Fibroblast of the aortic adventitia (primary cell): ENCODE measurements around the gene STXBP5. TPM values are rescaled to one million over a fixed set of nuclear protein-coding genes. Genes with fewer than 3 reads are reported as not detected.

Experiments used
- DNase-seq: peaks from one replicate; pipeline ENCODE4 v3.0.0-alpha.2; 2010; ENCODE audit warnings: low read depth
- H3K4me3 ChIP-seq: 2 replicates; pipeline ENCODE4 v1.5.1; 2011; ENCODE audit warnings: low read depth, mild to moderate bottlenecking, control low read depth, low read length, moderate library complexity
- CTCF ChIP-seq: IDR thresholded peaks from 2 replicates; pipeline ENCODE4 v1.5.1; 2011; ENCODE audit warnings: mild to moderate bottlenecking, low read length, control low read depth, inconsistent platforms; ENCODE audit not compliant: insufficient read depth
- total RNA-seq: library from RNA; depleted of rRNA; stranded (reverse); fragments of >200 nt; gene quantifications from 2 replicates; pipeline ENCODE4 v1.2.3, GENCODE V29; 2012; ENCODE audit warnings: low replicate concordance

STXBP5 gene
- total RNA-seq, 1 donor, result 65.2 TPM

DNA sequence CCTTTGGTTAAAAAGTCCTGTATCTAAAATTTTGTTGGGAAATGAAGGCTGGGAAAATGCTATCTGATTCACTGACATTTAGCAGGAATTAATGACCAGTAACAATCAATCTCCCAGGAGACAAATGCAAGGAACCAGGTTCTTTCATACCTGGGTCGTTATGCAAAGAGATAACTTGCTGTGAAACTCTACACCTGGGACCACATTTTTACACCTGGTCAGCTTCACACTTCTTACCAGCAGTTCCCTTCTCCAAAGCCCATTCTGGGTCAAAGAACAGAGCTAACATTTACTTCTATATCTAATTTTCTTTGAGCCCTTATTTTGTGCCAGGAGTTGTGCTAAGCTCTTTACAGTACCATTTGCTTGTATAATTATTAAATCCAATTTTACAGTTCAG is 27.4 kb upstream of the STXBP5 start:
- no peak for TF ChIP-seq CTCF
- no peak for DNase-seq
- no peak overlapping the region for H3K4me3 ChIP-seq

DNA sequence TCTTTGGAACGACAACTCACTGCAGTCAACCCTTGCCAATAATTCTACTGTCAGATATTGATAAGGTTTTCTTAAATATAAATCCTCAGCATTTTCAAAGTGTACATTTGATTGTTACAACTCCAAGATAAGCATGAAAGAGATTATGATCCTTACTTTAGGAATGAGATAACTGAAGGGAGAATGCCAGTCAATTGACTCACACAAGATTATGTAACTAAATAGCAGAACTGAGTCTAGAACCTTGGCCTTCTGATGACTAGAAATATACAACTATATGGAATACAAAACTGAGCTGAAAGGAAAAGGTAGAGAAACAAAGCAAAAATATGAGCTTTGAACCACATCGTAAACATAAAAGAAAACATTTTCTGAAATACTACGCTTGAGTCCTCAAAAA is 26.9 kb upstream of the STXBP5 start:
- no peak for TF ChIP-seq CTCF
- DNase-seq, result peak; percentile 73
- no peak overlapping the region for H3K4me3 ChIP-seq

GRCh38 chr6:147178355-147178754 is 25.9 kb upstream of the STXBP5 start:
- H3K4me3 ChIP-seq, result no peak overlapping the region
- TF ChIP-seq CTCF, result no peak
- no peak for DNase-seq

- no peak for DNase-seq
- no peak for TF ChIP-seq CTCF
- H3K4me3 ChIP-seq, result no peak overlapping the region
Measured at GRCh38 chr6:147179809-147180208, 24.4 kb upstream of the STXBP5 start.

- no peak overlapping the region for H3K4me3 ChIP-seq
- DNase-seq, result no peak
- TF ChIP-seq CTCF, result no peak
Measured at GRCh38 chr6:147180926-147181325, 23.3 kb upstream of the STXBP5 start.

DNA sequence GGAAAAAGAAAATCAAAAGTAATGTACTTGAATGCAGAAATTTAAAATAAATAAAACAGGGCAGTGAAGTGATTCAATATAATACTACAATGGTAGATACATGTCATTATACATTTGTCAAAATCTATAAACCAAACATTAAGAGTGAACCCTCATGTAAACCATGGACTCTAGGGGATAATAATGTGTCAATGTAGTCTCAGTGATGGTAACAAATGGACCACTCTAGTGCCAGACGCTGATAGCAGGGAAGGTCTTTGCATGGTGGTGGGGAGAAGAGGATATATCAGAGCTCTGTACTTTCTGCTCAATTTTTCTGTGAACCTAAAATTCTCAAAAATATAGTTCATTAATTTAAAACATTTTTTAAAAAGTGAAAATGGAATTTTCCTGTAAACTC is 19.8 kb upstream of the STXBP5 start:
- DNase-seq, result no peak
- H3K4me3 ChIP-seq, result no peak overlapping the region
- TF ChIP-seq CTCF, result no peak

GRCh38 chr6:147185216-147185615 is 19.0 kb upstream of the STXBP5 start:
- no peak for TF ChIP-seq CTCF
- no peak for DNase-seq
- H3K4me3 ChIP-seq, result no peak overlapping the region
